Transverse colon (tissue), 4 donors: ENCODE results near the gene ACTR8. TPM values are rescaled to one million over a fixed set of nuclear protein-coding genes. Genes with fewer than 3 reads are reported as not detected.

ENCODE experiments used
- DNase-seq: peaks from one replicate; pipeline ENCODE4 v3.0.0-alpha.2; 2019
- H3K27ac ChIP-seq, 4 donors: fragments of 200-600 bp; sonication (generic); 2 replicates each; pipeline ENCODE4 v1.5.1; 2016 to 2018; ENCODE audit warnings: inconsistent platforms in 4 of 4
- H3K27me3 ChIP-seq: fragments of 200-600 bp; sonication (generic); 2 replicates; pipeline ENCODE4 v1.5.1; 2017; ENCODE audit warnings: inconsistent platforms
- H3K36me3 ChIP-seq, 4 donors: fragments of 200-600 bp; sonication (generic); 2 replicates each; pipeline ENCODE4 v1.5.1; 2017 to 2019; ENCODE audit warnings: inconsistent platforms in 4 of 4
- H3K4me1 ChIP-seq, 4 donors: fragments of 200-600 bp; sonication (generic); 2 replicates each; pipeline ENCODE4 v1.5.1; 2017 to 2020; ENCODE audit warnings: inconsistent platforms in 4 of 4
- H3K4me3 ChIP-seq, 4 donors: fragments of 200-600 bp; sonication (generic); 1 replicate in 1 of 4; 2 replicates in 3 of 4; pipeline versions ENCODE4 v1.5.1 to v1.6.1; 2017 to 2019; ENCODE audit warnings: inconsistent platforms in 4 of 4
- H3K9me3 ChIP-seq, 2 donors: fragments of 200-600 bp; sonication (generic); 2 replicates each; pipeline ENCODE4 v1.5.1; 2017 to 2019; ENCODE audit warnings: inconsistent platforms in 2 of 2
- EP300 ChIP-seq: sonication (generic); formaldehyde crosslinking; IDR thresholded peaks from one replicate; pipeline ENCODE4 v1.6.1; 2017; ENCODE audit warnings: antibody characterized with exemption, low read depth
- POLR2A ChIP-seq: fragments of 450-650 bp; IDR thresholded peaks from one replicate; pipeline ENCODE4 v1.6.1; 2016; ENCODE audit warnings: antibody characterized with exemption, mild to moderate bottlenecking, moderate library complexity
- POLR2AphosphoS5 ChIP-seq, 3 donors: sonication (generic); formaldehyde crosslinking; IDR thresholded peaks; one replicate each; pipeline ENCODE4 v1.6.1; 2016; ENCODE audit warnings: antibody characterized with exemption in 3 of 3
- WGBS, 2 donors: methylation state at CpG; one replicate each; pipeline ENCODE4 v1.1.5; 2018; ENCODE audit warnings: low coverage in 1 of 2; 5-methylcytosine and 5-hydroxymethylcytosine counted together
- in situ Hi-C, 4 donors: fragments of 200-750 bp; cut with MboI; loops; one replicate each; pipeline versions ENCODE4 v1.15.0 to v1.15.1; 2017; ENCODE audit warnings: low sequenced_read_pairs in 3 of 4, low pct_ligation_motif_present in 1 of 4, low pct_unique_long_range_greater_than_20kb in 1 of 4
- intact Hi-C: fragments of 100-400 bp; cut with DNase I; formaldehyde crosslinking; loops from one replicate; pipeline ENCODE4 v1.15.1; 2023; ENCODE audit warnings: low total_unique reads
- total RNA-seq, 4 donors: library from RNA; depleted of rRNA; stranded (reverse); fragments of >200 nt; gene quantifications; one replicate each; pipeline ENCODE4 v1.1.0, GENCODE V29; 2016
- TF ChIP-seq, protein P1 (sequence below), 5 experiments: fragments of 200-600 bp in 3 of 5; fragments of 450-650 bp in 2 of 5; sonication (generic) in 3 of 5; IDR thresholded peaks; 1 replicate in 2 of 5; 2 replicates in 3 of 5; pipeline ENCODE4 v1.5.1; 2016 to 2017; ENCODE audit warnings: antibody characterized with exemption in 5 of 5, inconsistent platforms in 3 of 5, mild to moderate bottlenecking in 2 of 5, moderate library complexity in 1 of 5

Gene ACTR8
- total RNA-seq, 4 donors from 2014 or later: 23.2 to 31.8 (median 28.7) TPM

DNA sequence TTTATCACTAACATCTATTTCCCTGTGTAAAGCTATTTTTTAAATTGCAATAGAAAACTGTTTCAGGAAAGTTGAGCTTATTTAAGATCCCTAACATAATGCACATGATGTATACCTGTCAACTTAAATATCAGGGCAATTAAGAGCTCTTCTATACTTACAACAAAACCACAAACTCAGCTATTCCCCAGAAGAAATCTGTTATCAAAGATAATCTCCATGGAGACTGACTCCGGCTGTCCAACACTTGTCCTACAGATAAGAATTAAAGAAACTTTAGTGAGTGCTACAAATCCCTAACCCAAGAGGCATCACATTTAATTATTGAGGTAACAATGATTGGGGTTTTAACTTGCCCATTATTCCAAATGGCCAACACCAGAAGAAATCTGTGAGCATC, 6.3 kb upstream of the ACTR8 start:
- no peaks in the 10 kb centered on the region for H3K9me3 ChIP-seq
- no peak overlapping the region for H3K4me3 ChIP-seq
- DNase-seq: no peak
- no peak overlapping the region for H3K27ac ChIP-seq
- intact Hi-C loops: loop anchor here (10.0 kb wide), 1 partner anchor 633 kb away; the partner anchor contains the start of gene TKT
- peaks cover 0 to 22% (median 5%) of the 10 kb centered on the region in 4 donors for H3K36me3 ChIP-seq
- in situ Hi-C loops: loop anchor here in 1 of 4 donors (25.0 kb wide), 1 partner anchor 551 kb away; the partner anchor contains the start of gene DCP1A
- TF ChIP-seq POLR2A: no peak
- TF ChIP-seq POLR2AphosphoS5 (IDR thresholded peaks at IDR 0.05): no peak
- TF ChIP-seq, protein P1, sequence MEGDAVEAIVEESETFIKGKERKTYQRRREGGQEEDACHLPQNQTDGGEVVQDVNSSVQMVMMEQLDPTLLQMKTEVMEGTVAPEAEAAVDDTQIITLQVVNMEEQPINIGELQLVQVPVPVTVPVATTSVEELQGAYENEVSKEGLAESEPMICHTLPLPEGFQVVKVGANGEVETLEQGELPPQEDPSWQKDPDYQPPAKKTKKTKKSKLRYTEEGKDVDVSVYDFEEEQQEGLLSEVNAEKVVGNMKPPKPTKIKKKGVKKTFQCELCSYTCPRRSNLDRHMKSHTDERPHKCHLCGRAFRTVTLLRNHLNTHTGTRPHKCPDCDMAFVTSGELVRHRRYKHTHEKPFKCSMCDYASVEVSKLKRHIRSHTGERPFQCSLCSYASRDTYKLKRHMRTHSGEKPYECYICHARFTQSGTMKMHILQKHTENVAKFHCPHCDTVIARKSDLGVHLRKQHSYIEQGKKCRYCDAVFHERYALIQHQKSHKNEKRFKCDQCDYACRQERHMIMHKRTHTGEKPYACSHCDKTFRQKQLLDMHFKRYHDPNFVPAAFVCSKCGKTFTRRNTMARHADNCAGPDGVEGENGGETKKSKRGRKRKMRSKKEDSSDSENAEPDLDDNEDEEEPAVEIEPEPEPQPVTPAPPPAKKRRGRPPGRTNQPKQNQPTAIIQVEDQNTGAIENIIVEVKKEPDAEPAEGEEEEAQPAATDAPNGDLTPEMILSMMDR (IDR thresholded peaks at IDR 0.05): no peak
- no peak for TF ChIP-seq EP300
- WGBS, 2 donors: 80 to 83% methylated on average over 1 of the region's 1 CpG
- H3K4me1 ChIP-seq: peaks cover 14 to 30% (median 19%) of the 10 kb centered on the region in 4 donors
- no peaks in the 10 kb centered on the region for H3K27me3 ChIP-seq

DNA sequence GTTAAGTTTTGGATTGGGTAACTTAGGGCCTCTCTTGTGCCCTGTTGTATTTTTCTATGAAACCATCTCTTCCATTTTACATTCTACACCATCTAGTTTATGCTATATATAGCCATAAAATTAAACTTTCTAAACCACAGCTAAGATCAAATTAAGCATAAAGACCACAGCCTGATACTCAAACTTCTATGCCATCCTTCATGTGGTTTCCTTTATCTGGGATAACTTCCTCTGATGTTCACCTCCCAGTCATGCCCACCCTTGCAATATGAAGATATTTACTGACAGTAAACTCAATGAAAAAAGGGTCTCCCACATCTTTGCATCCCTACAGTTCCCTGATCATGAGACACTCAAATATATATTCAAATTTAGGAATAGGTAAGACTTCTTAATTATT, 5.5 kb upstream of the ACTR8 start:
- TF ChIP-seq POLR2A (no peak), POLR2AphosphoS5 (IDR thresholded peaks at IDR 0.05) (no peak), EP300 (no peak)
- TF ChIP-seq, protein P1 (IDR thresholded peaks at IDR 0.05): no peak
- intact Hi-C loops: loop anchor here (10.0 kb wide), 1 partner anchor 633 kb away; the partner anchor contains the start of gene TKT
- Histone ChIP-seq H3K4me3 (no peak overlapping the region), H3K27ac (no peak overlapping the region), H3K36me3 (peaks cover 0 to 22% (median 5%) of the 10 kb centered on the region in 4 donors), H3K27me3 (no peaks in the 10 kb centered on the region), H3K4me1 (peaks cover 14 to 27% (median 17%) of the 10 kb centered on the region in 4 donors), H3K9me3 (no peaks in the 10 kb centered on the region)
- no peak for DNase-seq
- in situ Hi-C loops: loop anchor here in 1 of 4 donors (25.0 kb wide), 1 partner anchor 550 kb away; the partner anchor contains the start of gene DCP1A

DNA sequence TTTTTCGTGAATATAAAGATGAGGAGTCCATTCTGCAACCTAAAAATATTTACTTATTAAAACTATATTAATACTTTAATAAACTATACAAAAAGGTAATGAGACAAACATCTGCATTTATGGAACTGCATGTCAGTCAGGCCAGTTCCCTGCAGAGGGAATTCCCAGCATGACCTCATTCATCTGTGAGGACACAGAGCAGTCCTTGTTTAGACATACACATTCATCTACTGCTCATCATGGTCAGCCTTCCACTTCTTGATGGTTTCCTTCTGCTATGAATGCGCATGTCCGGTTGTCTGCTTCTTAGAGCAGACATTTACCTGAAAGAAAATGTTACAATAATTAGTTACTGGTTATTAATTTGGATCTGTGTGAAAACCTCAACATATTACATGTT, 3.3 kb upstream of the ACTR8 start:
- WGBS, 2 donors: 82 to 87% methylated on average over 3 of the region's 3 CpGs
- Histone ChIP-seq H3K27ac (no peak overlapping the region), H3K9me3 (no peaks in the 10 kb centered on the region), H3K4me3 (no peak overlapping the region), H3K4me1 (peaks cover 14 to 28% (median 16%) of the 10 kb centered on the region in 4 donors), H3K36me3 (peaks cover 0 to 22% (median 5%) of the 10 kb centered on the region in 4 donors), H3K27me3 (no peaks in the 10 kb centered on the region)
- no peak for DNase-seq
- intact Hi-C loops (loop anchor here (10.0 kb wide), 1 partner anchor 630 kb away; the partner anchor contains the start of gene TKT), in situ Hi-C loops (loop anchor here in 1 of 4 donors (25.0 kb wide), 1 partner anchor 548 kb away; the partner anchor contains the start of gene DCP1A)
- TF ChIP-seq POLR2AphosphoS5 (IDR thresholded peaks at IDR 0.05) (no peak), POLR2A (no peak), EP300 (no peak)
- TF ChIP-seq, protein P1 (IDR thresholded peaks at IDR 0.05): no peak

DNA sequence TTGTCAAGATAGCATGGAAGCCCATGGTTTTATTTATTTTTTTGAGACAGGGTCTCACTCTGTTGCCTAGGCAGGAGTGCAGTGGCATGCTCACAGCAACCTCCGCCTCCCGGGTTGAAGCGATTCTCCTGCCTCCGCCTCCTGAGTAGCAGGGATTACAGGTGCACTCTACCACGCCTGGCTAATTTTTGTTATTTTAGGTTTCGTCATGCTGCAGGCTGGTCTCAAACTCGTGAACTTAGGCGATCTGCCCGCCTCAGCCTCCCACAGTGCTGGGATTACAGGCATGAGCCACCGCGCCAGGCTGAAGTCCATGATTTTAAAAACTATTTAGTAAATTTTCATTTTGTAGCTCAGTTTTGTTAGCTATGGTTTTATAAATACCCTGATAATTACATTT, 2.7 kb upstream of the ACTR8 start:
- H3K36me3 ChIP-seq: peaks cover 0 to 24% (median 6%) of the 10 kb centered on the region in 4 donors
- H3K4me3 ChIP-seq: no peak overlapping the region
- no peak overlapping the region for H3K27ac ChIP-seq
- in situ Hi-C loops: loop anchor here in 1 of 4 donors (25.0 kb wide), 1 partner anchor 547 kb away; the partner anchor contains the start of gene DCP1A
- intact Hi-C loops: loop anchor here (10.0 kb wide), 1 partner anchor 630 kb away; the partner anchor contains the start of gene TKT
- H3K27me3 ChIP-seq: no peaks in the 10 kb centered on the region
- no peaks in the 10 kb centered on the region for H3K9me3 ChIP-seq
- WGBS, 2 donors: 92 to 96% methylated on average over 8 to 11 of the region's 11 CpGs
- TF ChIP-seq POLR2AphosphoS5 (IDR thresholded peaks at IDR 0.05): no peak
- no peak for TF ChIP-seq EP300
- TF ChIP-seq POLR2A: no peak
- TF ChIP-seq, protein P1 (IDR thresholded peaks at IDR 0.05): no peak
- no peak for DNase-seq
- H3K4me1 ChIP-seq: peaks cover 9 to 23% (median 11%) of the 10 kb centered on the region in 4 donors
